ENCODE measurements around the gene SMIM10L1.

The SMIM10L1 gene

GRCh38 chr12:11202811-11203210 lies 31.8 kb downstream of the SMIM10L1 start:
- DNase-seq: no peak

- no peak for DNase-seq
These were observed 33.2 kb downstream of the SMIM10L1 start for GRCh38 chr12:11204173-11204572.

GRCh38 chr12:11209113-11209512 lies 38.1 kb downstream of the SMIM10L1 start:
- DNase-seq: no peak

Measured in activated gamma-delta T cell (primary cell).